Hematopoietic multipotent progenitor cell (in vitro differentiated cells): ENCODE measurements around the gene HDHD2. TPM values are rescaled to one million over a fixed set of nuclear protein-coding genes. Genes with fewer than 3 reads are reported as not detected.
A peak's percentile ranks its signal among the peaks of the same experiment; 100 is the strongest.
"Not testable (repeated sequence)": the region's sequence is repeated elsewhere in the genome, so short reads cannot be mapped to it uniquely, and the experiment has no call there.

Experiments used
- DNase-seq, 3 donors: peaks; one replicate each; pipeline ENCODE4 v3.0.0-alpha.2; 2011 to 2015; ENCODE audit warnings: low read depth in 2 of 3, low spot score in 2 of 3
- total RNA-seq: library from RNA; depleted of rRNA; stranded (reverse); fragments of >200 nt; gene quantifications from one replicate; pipeline ENCODE4 v1.2.3, GENCODE V29; 2012

The HDHD2 gene
- total RNA-seq: 11.3 TPM

GRCh38 chr18:47150029-47150823, at the start of gene HDHD2:
TSS of gene HDHD2 (minus strand) at chr18:47150500. CDS start at chr18:47136439, 14,061 bp downstream.
- DNase-seq: peak; percentile 38 to 70 (median 50)

GRCh38 chr18:47195961-47196360, 45.7 kb upstream of the HDHD2 start:
- not testable (repeated sequence) for DNase-seq

GRCh38 chr18:47191961-47192360, 41.7 kb upstream of the HDHD2 start:
- no peak for DNase-seq

GRCh38 chr18:47187721-47188120, 37.4 kb upstream of the HDHD2 start:
- no peak for DNase-seq

GRCh38 chr18:47184419-47185050, 34.2 kb upstream of the HDHD2 start:
- DNase-seq: peak in 2 of 3 donors; percentile 27 to 35

GRCh38 chr18:47182156-47182555, 31.9 kb upstream of the HDHD2 start:
- not testable (repeated sequence) for DNase-seq

- no peak for DNase-seq
Measured at GRCh38 chr18:47180765-47181164, 30.5 kb upstream of the HDHD2 start.

GRCh38 chr18:47179520-47179919, 29.2 kb upstream of the HDHD2 start:
- no peak for DNase-seq

- peak; percentile 67 to 89 (median 81) for DNase-seq
Measured at GRCh38 chr18:47175898-47176575, 25.7 kb upstream of the HDHD2 start, which contains the start of gene IER3IP1. TSS of gene IER3IP1 (minus strand) at chr18:47176364. CDS start at chr18:47176277, 87 bp downstream.

- no peak for DNase-seq
Measured at GRCh38 chr18:47175283-47175897, 25.1 kb upstream of the HDHD2 start.

- DNase-seq: no peak
Measured at GRCh38 chr18:47174545-47175116, 24.3 kb upstream of the HDHD2 start.

GRCh38 chr18:47172476-47172875, 22.2 kb upstream of the HDHD2 start:
- DNase-seq: no peak

- no peak for DNase-seq
Measured at GRCh38 chr18:47168913-47169312, 18.6 kb upstream of the HDHD2 start.

GRCh38 chr18:47168509-47168908, 18.2 kb upstream of the HDHD2 start:
- DNase-seq: no peak

GRCh38 chr18:47166294-47166693, 16.0 kb upstream of the HDHD2 start:
- no peak for DNase-seq

GRCh38 chr18:47163241-47163640, 12.9 kb upstream of the HDHD2 start:
- DNase-seq: no peak

GRCh38 chr18:47160256-47160655, 10.0 kb upstream of the HDHD2 start:
- no peak for DNase-seq

- not testable (repeated sequence) for DNase-seq
Measured at GRCh38 chr18:47158404-47158803, 8.1 kb upstream of the HDHD2 start.

GRCh38 chr18:47151439-47151838, 1.1 kb upstream of the HDHD2 start:
- peak in 2 of 3 donors; percentile 20 for DNase-seq

GRCh38 chr18:47150824-47151366, 595 bp upstream of the HDHD2 start:
- DNase-seq: peak in 2 of 3 donors; percentile 4 to 39
